GM12872 (cell line): Measurements from ENCODE around the gene PCSK5.

Source experiments
- TF ChIP-seq, protein P1 (sequence below): IDR thresholded peaks from 3 replicates; pipeline ENCODE4 v1.5.1; 2011; ENCODE audit warnings: low read depth, mild to moderate bottlenecking, low read length, moderate library complexity; ENCODE audit not compliant: insufficient read depth

The PCSK5 gene

DNA sequence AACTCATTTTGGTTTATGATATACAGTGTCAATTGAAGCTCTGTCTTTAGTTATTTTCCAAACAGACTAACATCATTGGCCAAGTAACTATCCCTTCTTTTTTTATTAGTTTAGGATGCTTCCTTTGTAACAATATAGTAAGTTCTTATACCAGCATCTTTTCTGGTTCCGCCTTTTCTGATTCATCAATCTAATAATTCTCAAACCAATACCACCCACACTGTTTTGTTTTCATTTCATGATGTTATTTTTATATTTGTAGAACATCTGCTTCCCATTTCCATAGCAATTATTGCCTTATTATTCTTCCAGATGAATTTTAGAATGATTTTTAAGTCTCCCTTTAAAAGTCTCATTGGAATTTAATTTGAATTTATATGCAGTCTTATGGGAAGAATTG is 285.7 kb downstream of the PCSK5 start:
- TF ChIP-seq, protein P1, sequence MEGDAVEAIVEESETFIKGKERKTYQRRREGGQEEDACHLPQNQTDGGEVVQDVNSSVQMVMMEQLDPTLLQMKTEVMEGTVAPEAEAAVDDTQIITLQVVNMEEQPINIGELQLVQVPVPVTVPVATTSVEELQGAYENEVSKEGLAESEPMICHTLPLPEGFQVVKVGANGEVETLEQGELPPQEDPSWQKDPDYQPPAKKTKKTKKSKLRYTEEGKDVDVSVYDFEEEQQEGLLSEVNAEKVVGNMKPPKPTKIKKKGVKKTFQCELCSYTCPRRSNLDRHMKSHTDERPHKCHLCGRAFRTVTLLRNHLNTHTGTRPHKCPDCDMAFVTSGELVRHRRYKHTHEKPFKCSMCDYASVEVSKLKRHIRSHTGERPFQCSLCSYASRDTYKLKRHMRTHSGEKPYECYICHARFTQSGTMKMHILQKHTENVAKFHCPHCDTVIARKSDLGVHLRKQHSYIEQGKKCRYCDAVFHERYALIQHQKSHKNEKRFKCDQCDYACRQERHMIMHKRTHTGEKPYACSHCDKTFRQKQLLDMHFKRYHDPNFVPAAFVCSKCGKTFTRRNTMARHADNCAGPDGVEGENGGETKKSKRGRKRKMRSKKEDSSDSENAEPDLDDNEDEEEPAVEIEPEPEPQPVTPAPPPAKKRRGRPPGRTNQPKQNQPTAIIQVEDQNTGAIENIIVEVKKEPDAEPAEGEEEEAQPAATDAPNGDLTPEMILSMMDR = no peak

DNA sequence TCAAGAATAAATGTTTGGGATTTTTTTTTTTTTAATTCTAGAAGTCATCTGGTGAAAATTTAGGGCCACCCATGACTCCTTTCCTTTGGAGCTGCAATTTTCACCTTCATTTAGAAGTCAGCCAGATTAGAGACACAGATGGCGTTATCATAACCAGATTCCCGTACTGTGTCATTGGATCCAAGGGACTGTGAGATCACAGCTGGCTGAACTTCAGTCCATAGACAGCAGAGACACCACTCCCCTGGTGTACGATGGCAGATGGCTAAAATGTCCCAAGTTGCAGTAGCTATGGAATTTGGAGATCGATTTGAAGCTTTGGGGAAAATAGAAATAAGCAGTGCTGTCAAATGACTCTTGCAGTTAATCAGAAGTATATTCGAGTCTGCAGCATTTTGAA is 287.5 kb downstream of the PCSK5 start:
- TF ChIP-seq, protein P1 = no peak

DNA sequence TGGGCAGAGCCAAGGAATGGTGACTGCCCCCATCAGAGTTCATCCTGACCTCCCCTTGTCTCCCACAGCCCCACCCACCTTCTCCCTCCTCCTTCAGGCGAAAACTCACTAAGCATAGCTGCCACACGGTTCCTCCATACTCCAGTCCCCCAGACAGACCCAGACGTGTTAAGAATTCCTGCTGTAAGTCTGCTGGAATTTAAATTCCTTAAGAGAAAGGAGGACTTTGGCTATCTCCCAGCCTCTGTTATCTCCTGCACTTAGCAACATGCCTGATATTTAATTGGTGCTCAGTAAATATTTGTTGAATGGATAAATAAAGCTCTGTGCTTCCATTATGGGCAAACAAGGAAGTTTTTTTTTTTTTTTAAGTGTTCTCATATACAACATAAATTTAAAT is 290.1 kb downstream of the PCSK5 start:
- TF ChIP-seq, protein P1 = no peak

DNA sequence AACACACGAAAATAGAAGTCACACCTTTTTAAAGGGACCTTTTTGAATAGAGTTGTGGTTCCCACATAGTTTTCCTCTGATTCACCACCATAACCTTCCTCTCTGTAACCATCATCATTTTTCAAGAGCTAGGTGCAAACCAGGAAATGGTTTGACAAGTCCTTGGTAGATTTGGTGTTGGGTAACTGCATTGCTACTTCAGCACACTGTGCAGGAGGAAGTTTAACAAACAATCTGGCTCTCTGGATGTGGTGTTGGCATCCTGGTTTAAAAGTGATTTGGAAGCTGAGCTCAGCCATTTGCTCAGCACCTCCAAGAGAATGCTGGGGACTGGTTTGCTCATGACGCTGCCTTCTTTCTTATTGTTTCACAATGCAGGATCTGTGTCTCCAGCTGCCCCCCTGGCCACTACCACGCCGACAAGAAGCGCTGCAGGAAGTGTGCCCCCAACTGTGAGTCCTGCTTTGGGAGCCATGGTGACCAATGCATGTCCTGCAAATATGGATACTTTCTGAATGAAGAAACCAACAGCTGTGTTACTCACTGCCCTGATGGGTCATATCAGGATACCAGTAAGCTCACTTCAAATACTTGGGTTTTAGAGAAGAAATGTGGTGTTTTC is 290.7 kb downstream of the PCSK5 start:
- TF ChIP-seq, protein P1 = no peak

DNA sequence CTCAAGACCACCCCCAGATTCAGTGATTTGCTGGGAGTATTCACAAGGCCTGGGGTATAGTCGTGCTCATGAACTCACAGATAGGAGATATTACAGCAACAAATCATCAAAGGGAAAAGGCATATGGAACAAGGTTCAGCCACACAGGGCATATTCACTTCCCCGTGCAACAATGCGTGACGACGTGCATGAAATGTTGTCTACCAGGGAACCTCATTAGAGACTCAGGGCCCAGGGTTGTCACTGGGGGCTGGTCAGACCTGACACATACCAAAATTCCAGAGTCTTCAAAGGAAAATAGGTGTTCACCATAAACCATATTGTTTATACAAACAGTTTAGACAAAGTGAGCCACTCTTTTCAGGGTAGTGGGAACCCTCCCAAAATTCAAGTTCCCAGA is 291.3 kb downstream of the PCSK5 start:
- TF ChIP-seq, protein P1 = no peak

DNA sequence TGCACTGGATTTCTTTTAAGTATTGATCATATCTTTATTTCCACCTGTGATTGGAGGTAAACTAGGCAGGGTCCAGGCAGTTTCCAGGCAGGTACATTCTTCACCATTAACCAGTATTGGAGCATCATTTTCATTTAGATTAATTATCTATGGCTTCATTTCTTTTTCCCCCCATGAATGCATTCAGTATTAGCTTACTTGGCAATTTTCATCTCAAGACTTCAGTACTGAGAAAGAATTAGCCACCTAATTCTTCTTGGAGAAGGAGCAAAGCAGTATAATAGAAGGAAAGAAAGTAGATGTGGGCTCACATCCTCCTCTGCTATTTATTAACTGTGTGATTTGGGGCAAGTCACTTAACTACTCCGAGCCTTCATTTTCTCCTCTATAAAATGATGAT is 295.0 kb downstream of the PCSK5 start:
- TF ChIP-seq, protein P1 = no peak

DNA sequence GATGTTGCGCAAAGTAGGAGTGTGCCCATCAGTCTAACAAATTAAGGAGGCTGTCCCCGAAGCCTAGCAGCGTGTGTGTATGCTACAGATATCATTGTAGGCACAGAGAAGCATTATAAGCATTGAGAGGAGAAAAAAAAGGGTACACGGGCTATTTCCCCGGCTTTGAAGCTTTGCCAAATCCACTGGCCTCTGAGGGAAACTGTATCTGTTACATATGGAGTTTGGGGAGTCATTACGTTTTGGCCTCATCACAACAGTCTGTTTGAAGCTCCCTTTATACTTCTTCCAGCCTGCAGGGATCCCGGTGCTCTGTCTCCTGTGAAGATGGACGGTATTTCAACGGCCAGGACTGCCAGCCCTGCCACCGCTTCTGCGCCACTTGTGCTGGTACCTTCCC is 297.8 kb downstream of the PCSK5 start:
- TF ChIP-seq, protein P1 = no peak
